Measurements from ENCODE around the gene ZNF385B.

The ZNF385B gene

DNA sequence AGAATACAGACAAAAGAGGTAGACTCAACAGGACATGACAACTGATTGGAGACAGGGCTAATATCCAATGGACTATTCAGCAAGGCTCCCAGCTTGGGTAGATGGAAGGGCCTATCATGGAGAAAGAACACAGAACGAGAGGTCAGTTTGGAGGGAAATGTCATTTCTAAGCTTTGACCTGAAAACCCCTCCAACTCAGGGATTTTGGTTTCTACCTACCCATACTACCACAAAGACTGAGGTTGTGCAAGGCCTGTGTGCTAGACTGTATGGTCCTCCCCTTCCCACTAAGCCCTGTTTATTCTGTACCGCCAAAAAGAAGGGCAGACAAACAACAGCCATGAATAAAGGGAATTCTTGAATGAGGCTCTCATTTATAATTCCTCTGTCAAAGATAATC is 288.9 kb downstream of the ZNF385B start:
- no peak for DNase-seq (ENCODE audit: low spot score)
- TF ChIP-seq, protein P1, sequence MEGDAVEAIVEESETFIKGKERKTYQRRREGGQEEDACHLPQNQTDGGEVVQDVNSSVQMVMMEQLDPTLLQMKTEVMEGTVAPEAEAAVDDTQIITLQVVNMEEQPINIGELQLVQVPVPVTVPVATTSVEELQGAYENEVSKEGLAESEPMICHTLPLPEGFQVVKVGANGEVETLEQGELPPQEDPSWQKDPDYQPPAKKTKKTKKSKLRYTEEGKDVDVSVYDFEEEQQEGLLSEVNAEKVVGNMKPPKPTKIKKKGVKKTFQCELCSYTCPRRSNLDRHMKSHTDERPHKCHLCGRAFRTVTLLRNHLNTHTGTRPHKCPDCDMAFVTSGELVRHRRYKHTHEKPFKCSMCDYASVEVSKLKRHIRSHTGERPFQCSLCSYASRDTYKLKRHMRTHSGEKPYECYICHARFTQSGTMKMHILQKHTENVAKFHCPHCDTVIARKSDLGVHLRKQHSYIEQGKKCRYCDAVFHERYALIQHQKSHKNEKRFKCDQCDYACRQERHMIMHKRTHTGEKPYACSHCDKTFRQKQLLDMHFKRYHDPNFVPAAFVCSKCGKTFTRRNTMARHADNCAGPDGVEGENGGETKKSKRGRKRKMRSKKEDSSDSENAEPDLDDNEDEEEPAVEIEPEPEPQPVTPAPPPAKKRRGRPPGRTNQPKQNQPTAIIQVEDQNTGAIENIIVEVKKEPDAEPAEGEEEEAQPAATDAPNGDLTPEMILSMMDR (IDR thresholded peaks at IDR 0.05; ENCODE audit: extremely low read depth, missing control alignments): no peak

DNA sequence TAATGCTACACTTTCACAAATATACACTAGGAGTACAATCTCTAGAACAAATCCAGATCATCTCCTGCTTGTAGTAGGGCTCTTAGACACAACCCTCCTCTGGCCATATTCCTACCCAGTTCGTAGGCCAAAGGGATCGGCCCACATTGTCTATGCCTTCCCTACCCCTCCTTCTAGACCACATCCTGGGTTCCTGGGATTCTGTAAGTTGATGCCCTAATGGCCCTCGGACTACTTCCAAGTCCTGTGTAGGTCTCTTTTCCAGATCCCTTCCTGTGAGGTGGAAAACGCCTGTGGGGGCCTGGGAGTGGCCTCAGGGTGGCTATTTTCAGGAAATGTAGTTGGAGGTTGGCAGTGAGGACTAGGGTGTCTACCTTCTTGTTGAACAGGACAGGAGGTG is 289.7 kb downstream of the ZNF385B start:
- DNase-seq (ENCODE audit: low spot score): no peak
- TF ChIP-seq, protein P1 (IDR thresholded peaks at IDR 0.05; ENCODE audit: extremely low read depth, missing control alignments): no peak

GRCh38 chr2:179571252-179571651 is 290.2 kb downstream of the ZNF385B start:
- no peak for DNase-seq (ENCODE audit: low spot score)
- TF ChIP-seq, protein P1 (IDR thresholded peaks at IDR 0.05; ENCODE audit: extremely low read depth, missing control alignments): no peak

DNA sequence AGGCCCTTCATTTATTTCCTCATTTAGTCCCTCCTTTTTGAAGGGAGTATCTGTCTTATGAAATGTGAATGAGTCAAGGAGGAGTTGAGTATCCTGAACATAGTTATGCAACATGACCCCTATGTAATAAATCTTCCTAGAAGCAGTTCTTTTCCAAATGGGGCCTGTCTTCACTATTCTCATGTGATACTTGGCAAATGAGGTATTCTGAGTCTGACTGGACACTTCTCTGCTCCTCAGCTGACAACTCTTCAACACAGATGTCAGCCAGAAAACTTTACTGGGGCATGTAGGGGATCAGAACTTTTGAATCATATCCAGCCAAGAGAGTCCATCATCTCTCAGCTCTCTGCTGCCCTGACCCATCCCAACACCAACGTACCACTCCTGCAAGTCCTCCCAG is 291.6 kb downstream of the ZNF385B start:
- TF ChIP-seq, protein P1 (IDR thresholded peaks at IDR 0.05; ENCODE audit: extremely low read depth, missing control alignments): no peak
- DNase-seq (ENCODE audit: low spot score): no peak

DNA sequence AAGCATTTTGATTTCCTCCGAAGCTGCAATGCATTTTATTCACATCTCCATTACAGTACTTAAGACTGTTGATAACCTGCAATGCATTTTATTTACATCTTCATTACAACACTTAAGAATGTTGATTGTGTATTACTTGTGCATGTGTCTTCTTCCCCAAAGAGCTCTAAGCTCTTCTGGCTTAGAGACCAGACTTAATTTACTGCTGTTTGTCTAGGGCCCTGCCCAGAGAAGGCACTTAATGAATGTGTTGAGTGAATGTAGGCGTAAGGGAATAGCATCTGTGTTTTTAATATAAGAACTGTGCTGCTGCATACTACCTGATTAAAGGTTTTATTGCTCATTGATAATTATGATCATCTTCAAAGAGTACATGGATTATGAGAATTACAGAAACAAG is 295.6 kb downstream of the ZNF385B start:
- TF ChIP-seq, protein P1 (IDR thresholded peaks at IDR 0.05; ENCODE audit: extremely low read depth, missing control alignments): no peak
- DNase-seq (ENCODE audit: low spot score): no peak

GRCh38 chr2:179562330-179562885 is 299.0 kb downstream of the ZNF385B start:
- no peak for DNase-seq (ENCODE audit: low spot score)
- TF ChIP-seq, protein P1 (IDR thresholded peaks at IDR 0.05; ENCODE audit: extremely low read depth, missing control alignments): no peak

- DNase-seq (ENCODE audit: low spot score): no peak
- TF ChIP-seq, protein P1 (IDR thresholded peaks at IDR 0.05; ENCODE audit: extremely low read depth, missing control alignments): no peak
Measured at GRCh38 chr2:179561702-179562101, 299.7 kb downstream of the ZNF385B start.

All from GM20000 (cell line).